Measurements from ENCODE around the gene CCDC14.

DNA sequence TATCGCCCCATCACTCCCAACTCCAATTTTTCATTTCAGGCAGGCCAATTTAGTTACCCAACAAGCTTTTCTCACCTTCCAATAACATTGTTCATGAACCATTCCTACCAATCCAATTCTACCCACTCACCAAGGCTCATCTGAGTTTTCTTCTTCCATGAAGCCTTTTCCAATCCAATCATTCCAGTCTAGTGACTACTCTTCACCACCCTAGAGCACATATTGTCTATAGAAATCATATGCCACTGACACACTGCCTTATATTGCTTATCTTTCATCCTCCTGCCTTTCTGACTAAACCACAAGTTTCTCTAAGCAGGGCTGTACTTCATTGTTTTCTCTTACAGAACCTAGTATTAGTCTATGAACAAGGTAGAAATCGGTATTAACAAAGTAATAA is 11.4 kb downstream of the CCDC14 start:
- TF ChIP-seq, protein P1, sequence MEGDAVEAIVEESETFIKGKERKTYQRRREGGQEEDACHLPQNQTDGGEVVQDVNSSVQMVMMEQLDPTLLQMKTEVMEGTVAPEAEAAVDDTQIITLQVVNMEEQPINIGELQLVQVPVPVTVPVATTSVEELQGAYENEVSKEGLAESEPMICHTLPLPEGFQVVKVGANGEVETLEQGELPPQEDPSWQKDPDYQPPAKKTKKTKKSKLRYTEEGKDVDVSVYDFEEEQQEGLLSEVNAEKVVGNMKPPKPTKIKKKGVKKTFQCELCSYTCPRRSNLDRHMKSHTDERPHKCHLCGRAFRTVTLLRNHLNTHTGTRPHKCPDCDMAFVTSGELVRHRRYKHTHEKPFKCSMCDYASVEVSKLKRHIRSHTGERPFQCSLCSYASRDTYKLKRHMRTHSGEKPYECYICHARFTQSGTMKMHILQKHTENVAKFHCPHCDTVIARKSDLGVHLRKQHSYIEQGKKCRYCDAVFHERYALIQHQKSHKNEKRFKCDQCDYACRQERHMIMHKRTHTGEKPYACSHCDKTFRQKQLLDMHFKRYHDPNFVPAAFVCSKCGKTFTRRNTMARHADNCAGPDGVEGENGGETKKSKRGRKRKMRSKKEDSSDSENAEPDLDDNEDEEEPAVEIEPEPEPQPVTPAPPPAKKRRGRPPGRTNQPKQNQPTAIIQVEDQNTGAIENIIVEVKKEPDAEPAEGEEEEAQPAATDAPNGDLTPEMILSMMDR (conservative IDR thresholded peaks at IDR 0.05; ENCODE audit: low read depth in 2 of 2) = no peak
- TF ChIP-seq, protein P2, sequence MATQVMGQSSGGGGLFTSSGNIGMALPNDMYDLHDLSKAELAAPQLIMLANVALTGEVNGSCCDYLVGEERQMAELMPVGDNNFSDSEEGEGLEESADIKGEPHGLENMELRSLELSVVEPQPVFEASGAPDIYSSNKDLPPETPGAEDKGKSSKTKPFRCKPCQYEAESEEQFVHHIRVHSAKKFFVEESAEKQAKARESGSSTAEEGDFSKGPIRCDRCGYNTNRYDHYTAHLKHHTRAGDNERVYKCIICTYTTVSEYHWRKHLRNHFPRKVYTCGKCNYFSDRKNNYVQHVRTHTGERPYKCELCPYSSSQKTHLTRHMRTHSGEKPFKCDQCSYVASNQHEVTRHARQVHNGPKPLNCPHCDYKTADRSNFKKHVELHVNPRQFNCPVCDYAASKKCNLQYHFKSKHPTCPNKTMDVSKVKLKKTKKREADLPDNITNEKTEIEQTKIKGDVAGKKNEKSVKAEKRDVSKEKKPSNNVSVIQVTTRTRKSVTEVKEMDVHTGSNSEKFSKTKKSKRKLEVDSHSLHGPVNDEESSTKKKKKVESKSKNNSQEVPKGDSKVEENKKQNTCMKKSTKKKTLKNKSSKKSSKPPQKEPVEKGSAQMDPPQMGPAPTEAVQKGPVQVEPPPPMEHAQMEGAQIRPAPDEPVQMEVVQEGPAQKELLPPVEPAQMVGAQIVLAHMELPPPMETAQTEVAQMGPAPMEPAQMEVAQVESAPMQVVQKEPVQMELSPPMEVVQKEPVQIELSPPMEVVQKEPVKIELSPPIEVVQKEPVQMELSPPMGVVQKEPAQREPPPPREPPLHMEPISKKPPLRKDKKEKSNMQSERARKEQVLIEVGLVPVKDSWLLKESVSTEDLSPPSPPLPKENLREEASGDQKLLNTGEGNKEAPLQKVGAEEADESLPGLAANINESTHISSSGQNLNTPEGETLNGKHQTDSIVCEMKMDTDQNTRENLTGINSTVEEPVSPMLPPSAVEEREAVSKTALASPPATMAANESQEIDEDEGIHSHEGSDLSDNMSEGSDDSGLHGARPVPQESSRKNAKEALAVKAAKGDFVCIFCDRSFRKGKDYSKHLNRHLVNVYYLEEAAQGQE (IDR thresholded peaks at IDR 0.05; ENCODE audit: unreplicated experiment) = no peak
- TF ChIP-seq POLR2AphosphoS5 (IDR thresholded peaks at IDR 0.05; ENCODE audit: low read depth) (no peak), EZH2 (IDR thresholded peaks at IDR 0.05; ENCODE audit: low read depth, unreplicated experiment) (no peak), EZH2phosphoT487 (IDR thresholded peaks at IDR 0.05; ENCODE audit: unreplicated experiment) (no peak), STAT1 (IDR thresholded peaks at IDR 0.05; ENCODE audit: unreplicated experiment) (no peak), CREB1 (CRISPR knock-in tag; IDR thresholded peaks at IDR 0.05; ENCODE audit: low read depth) (no peak), JUNB (IDR thresholded peaks at IDR 0.05; ENCODE audit: unreplicated experiment) (no peak), ZNF114 (CRISPR knock-in tag; IDR thresholded peaks at IDR 0.05) (no peak), ZNF331 (CRISPR knock-in tag; IDR thresholded peaks at IDR 0.05; ENCODE audit: low read depth) (no peak), NANOG (IDR thresholded peaks at IDR 0.05; ENCODE audit: borderline replicate concordance) (no peak)
- TF ChIP-seq, protein P3, sequence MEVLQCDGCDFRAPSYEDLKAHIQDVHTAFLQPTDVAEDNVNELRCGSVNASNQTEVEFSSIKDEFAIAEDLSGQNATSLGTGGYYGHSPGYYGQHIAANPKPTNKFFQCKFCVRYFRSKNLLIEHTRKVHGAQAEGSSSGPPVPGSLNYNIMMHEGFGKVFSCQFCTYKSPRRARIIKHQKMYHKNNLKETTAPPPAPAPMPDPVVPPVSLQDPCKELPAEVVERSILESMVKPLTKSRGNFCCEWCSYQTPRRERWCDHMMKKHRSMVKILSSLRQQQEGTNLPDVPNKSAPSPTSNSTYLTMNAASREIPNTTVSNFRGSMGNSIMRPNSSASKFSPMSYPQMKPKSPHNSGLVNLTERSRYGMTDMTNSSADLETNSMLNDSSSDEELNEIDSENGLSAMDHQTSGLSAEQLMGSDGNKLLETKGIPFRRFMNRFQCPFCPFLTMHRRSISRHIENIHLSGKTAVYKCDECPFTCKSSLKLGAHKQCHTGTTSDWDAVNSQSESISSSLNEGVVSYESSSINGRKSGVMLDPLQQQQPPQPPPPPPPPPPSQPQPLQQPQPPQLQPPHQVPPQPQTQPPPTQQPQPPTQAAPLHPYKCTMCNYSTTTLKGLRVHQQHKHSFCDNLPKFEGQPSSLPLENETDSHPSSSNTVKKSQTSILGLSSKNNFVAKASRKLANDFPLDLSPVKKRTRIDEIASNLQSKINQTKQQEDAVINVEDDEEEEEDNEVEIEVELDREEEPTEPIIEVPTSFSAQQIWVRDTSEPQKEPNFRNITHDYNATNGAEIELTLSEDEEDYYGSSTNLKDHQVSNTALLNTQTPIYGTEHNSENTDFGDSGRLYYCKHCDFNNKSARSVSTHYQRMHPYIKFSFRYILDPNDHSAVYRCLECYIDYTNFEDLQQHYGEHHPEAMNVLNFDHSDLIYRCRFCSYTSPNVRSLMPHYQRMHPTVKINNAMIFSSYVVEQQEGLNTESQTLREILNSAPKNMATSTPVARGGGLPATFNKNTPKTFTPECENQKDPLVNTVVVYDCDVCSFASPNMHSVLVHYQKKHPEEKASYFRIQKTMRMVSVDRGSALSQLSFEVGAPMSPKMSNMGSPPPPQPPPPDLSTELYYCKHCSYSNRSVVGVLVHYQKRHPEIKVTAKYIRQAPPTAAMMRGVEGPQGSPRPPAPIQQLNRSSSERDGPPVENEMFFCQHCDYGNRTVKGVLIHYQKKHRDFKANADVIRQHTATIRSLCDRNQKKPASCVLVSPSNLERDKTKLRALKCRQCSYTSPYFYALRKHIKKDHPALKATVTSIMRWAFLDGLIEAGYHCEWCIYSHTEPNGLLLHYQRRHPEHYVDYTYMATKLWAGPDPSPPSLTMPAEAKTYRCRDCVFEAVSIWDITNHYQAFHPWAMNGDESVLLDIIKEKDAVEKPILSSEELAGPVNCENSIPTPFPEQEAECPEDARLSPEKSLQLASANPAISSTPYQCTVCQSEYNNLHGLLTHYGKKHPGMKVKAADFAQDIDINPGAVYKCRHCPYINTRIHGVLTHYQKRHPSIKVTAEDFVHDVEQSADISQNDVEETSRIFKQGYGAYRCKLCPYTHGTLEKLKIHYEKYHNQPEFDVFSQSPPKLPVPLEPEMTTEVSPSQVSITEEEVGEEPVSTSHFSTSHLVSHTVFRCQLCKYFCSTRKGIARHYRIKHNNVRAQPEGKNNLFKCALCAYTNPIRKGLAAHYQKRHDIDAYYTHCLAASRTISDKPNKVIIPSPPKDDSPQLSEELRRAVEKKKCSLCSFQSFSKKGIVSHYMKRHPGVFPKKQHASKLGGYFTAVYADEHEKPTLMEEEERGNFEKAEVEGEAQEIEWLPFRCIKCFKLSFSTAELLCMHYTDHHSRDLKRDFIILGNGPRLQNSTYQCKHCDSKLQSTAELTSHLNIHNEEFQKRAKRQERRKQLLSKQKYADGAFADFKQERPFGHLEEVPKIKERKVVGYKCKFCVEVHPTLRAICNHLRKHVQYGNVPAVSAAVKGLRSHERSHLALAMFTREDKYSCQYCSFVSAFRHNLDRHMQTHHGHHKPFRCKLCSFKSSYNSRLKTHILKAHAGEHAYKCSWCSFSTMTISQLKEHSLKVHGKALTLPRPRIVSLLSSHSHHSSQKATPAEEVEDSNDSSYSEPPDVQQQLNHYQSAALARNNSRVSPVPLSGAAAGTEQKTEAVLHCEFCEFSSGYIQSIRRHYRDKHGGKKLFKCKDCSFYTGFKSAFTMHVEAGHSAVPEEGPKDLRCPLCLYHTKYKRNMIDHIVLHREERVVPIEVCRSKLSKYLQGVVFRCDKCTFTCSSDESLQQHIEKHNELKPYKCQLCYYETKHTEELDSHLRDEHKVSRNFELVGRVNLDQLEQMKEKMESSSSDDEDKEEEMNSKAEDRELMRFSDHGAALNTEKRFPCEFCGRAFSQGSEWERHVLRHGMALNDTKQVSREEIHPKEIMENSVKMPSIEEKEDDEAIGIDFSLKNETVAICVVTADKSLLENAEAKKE (CRISPR knock-in tag; IDR thresholded peaks at IDR 0.05) = no peak
- TF ChIP-seq, protein P4, sequence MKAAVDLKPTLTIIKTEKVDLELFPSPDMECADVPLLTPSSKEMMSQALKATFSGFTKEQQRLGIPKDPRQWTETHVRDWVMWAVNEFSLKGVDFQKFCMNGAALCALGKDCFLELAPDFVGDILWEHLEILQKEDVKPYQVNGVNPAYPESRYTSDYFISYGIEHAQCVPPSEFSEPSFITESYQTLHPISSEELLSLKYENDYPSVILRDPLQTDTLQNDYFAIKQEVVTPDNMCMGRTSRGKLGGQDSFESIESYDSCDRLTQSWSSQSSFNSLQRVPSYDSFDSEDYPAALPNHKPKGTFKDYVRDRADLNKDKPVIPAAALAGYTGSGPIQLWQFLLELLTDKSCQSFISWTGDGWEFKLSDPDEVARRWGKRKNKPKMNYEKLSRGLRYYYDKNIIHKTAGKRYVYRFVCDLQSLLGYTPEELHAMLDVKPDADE (IDR thresholded peaks at IDR 0.05) = no peak
